Activated B cell treated with CpG ODN at 0.5 μM for 24 hours (primary cell): ENCODE results near the gene RPAP3. TPM values are rescaled to one million over a fixed set of nuclear protein-coding genes. Genes with fewer than 3 reads are reported as not detected.

ENCODE experiments used
- ATAC-seq: fragments of 200-7000 bp; cut with Tn5 transposase; one replicate; pipeline ENCODE4 v1.10.0; 2021; ENCODE audit warnings: low read depth, mild to moderate bottlenecking, moderate library complexity
- CTCF ChIA-PET: fragments of 350-600 bp; sonication (Branson Sonifier 250); formaldehyde crosslinking; loops from one replicate; lab custom pipeline; 2021; ENCODE audit warnings: antibody characterized with exemption; lab: Charles Lee
- POLR2A ChIA-PET: fragments of 350-600 bp; sonication (Branson Sonifier 250); formaldehyde crosslinking; loops from one replicate; lab custom pipeline; 2021; ENCODE audit warnings: antibody characterized with exemption; lab: Charles Lee
- DNase-seq: peaks from one replicate; pipeline ENCODE4 v3.0.0; 2022
- H3K27ac Mint-ChIP-seq: one replicate; pipeline ENCODE4 v1.8.0; 2020; ENCODE audit warnings: mixed read lengths
- H3K27me3 Mint-ChIP-seq: one replicate; pipeline ENCODE4 v1.8.0; 2021; ENCODE audit warnings: mixed read lengths
- H3K36me3 Mint-ChIP-seq: one replicate; pipeline ENCODE4 v1.8.0; 2021; ENCODE audit warnings: low read depth, mixed read lengths
- H3K4me1 Mint-ChIP-seq: one replicate; pipeline ENCODE4 v1.8.0; 2021; ENCODE audit warnings: mixed read lengths
- H3K4me3 Mint-ChIP-seq: one replicate; pipeline ENCODE4 v1.8.0; 2020; ENCODE audit warnings: mild to moderate bottlenecking, mixed read lengths
- H3K9me3 Mint-ChIP-seq: one replicate; pipeline ENCODE4 v1.8.0; 2020; ENCODE audit warnings: mixed read lengths
- intact Hi-C: fragments of 100-400 bp; cut with micrococcal nuclease; formaldehyde crosslinking; loops from one replicate; pipeline ENCODE4 v1.15.1; 2024
- total RNA-seq: library from RNA; stranded (reverse); gene quantifications from 2 replicates; pipeline ENCODE4 v1.2.3, GENCODE V29; 2022
- TF ChIP-seq, protein P1 (sequence below): fragments of 200-600 bp; IDR thresholded peaks from one replicate; pipeline ENCODE4 v1.8.0; 2022; ENCODE audit warnings: antibody characterized with exemption, mild to moderate bottlenecking

RPAP3 gene
- total RNA-seq, 1 donor from 2014 or later = 60.5 TPM

DNA sequence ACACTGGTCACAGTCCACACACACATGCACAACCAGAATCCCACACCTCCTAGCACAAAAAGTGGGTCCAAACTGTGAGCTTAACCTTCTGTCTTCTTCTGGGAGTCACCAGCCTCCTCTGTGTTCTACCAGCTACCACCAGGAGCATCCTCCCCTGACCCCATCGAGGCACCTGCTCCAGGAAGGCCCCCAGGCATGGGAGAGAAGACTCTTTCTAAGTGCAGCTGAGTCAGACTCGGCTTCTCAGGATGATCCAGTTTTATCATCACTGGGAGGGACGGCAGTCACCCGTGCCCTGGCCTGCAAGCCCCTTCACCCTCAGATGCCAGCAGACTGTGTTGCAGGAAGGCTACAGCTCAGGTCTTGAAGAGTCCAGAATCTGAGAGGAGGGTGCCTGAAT, 27.3 kb upstream of the RPAP3 start:
- no peak overlapping the region for H3K4me3 Mint-ChIP-seq
- peaks cover 2% of the 10 kb centered on the region for H3K4me1 Mint-ChIP-seq
- DNase-seq (no peak), ATAC-seq (no peak)
- H3K9me3 Mint-ChIP-seq = no peaks in the 10 kb centered on the region
- no peaks in the 10 kb centered on the region for H3K36me3 Mint-ChIP-seq
- CTCF ChIA-PET = interaction anchor here (1.1 to 3.1 kb wide), 2 partner anchors 9 to 34 kb away, joined by 4 to 24 read pairs; no protein-coding TSS in a partner anchor
- TF ChIP-seq, protein P1, sequence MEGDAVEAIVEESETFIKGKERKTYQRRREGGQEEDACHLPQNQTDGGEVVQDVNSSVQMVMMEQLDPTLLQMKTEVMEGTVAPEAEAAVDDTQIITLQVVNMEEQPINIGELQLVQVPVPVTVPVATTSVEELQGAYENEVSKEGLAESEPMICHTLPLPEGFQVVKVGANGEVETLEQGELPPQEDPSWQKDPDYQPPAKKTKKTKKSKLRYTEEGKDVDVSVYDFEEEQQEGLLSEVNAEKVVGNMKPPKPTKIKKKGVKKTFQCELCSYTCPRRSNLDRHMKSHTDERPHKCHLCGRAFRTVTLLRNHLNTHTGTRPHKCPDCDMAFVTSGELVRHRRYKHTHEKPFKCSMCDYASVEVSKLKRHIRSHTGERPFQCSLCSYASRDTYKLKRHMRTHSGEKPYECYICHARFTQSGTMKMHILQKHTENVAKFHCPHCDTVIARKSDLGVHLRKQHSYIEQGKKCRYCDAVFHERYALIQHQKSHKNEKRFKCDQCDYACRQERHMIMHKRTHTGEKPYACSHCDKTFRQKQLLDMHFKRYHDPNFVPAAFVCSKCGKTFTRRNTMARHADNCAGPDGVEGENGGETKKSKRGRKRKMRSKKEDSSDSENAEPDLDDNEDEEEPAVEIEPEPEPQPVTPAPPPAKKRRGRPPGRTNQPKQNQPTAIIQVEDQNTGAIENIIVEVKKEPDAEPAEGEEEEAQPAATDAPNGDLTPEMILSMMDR = no peak
- intact Hi-C loops = no loop called here
- H3K27me3 Mint-ChIP-seq = no peaks in the 10 kb centered on the region
- H3K27ac Mint-ChIP-seq = no peak overlapping the region
- POLR2A ChIA-PET = interaction anchor here (1.2 to 1.6 kb wide), 2 partner anchors 9 to 24 kb away, joined by 3 to 4 read pairs; no protein-coding TSS in a partner anchor

DNA sequence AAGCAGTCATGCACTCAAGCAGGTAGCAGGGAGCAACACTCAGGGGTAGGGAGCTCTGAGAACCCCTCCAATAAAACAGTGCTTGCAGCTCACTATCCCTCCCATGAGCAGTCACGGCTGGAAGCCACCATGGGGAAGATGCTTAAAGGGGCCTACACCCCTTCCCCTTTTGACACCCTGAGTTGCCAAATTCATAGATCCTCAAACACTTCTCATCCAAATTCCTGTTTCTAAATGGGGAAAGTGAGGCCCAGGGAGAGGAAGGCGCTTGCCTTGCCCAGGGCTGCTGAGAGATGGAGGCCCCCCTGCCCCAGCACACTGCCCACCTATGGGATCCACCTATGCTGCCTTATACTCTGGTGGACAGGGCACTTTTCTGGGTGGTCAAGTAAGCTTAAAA, 26.7 kb upstream of the RPAP3 start:
- POLR2A ChIA-PET = interaction anchor here (1.2 to 1.6 kb wide), 2 partner anchors 9 to 25 kb away, joined by 3 to 4 read pairs; no protein-coding TSS in a partner anchor
- H3K27me3 Mint-ChIP-seq = no peaks in the 10 kb centered on the region
- ATAC-seq (no peak), DNase-seq (no peak)
- H3K27ac Mint-ChIP-seq = no peak overlapping the region
- H3K4me3 Mint-ChIP-seq = no peak overlapping the region
- intact Hi-C loops = no loop called here
- H3K4me1 Mint-ChIP-seq = peaks cover 2% of the 10 kb centered on the region
- TF ChIP-seq, protein P1 = no peak
- no peaks in the 10 kb centered on the region for H3K36me3 Mint-ChIP-seq
- CTCF ChIA-PET = interaction anchor here (1.1 to 3.1 kb wide), 2 partner anchors 10 to 35 kb away, joined by 4 to 24 read pairs; no protein-coding TSS in a partner anchor
- H3K9me3 Mint-ChIP-seq = no peaks in the 10 kb centered on the region

DNA sequence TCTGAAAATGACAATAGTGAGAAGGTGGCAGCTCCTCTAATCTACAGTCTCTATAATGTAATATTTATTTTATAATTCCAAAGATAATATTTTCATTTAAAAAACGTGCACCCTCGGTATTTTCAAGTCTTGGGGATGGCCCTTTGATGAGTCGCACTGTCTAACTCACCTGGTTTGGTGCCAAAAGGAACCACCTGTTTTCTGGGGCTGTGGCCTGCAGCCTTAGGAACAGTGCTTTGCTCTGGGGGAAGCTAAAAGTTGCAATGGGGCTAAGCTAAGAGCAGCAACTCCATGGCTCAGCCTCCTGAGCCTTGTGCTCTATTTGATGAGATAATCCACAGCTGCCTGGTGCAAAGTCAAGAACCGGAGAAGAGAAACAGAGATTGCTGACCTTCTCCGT, 25.9 kb upstream of the RPAP3 start:
- no peak overlapping the region for H3K4me3 Mint-ChIP-seq
- DNase-seq (no peak), ATAC-seq (no peak)
- ChIA-PET CTCF (interaction anchor here (0.8 to 3.1 kb wide), 2 partner anchors 8 to 11 kb away, joined by 3 to 24 read pairs; no protein-coding TSS in a partner anchor), POLR2A (interaction anchor here (0.5 to 1.6 kb wide), 2 partner anchors 10 to 668 kb away, joined by 3 to 4 read pairs; no protein-coding TSS in a partner anchor)
- no peak overlapping the region for H3K27ac Mint-ChIP-seq
- TF ChIP-seq, protein P1 = no peak
- H3K27me3 Mint-ChIP-seq = no peaks in the 10 kb centered on the region
- no peaks in the 10 kb centered on the region for H3K36me3 Mint-ChIP-seq
- intact Hi-C loops = no loop called here
- peaks cover 10% of the 10 kb centered on the region for H3K4me1 Mint-ChIP-seq
- no peaks in the 10 kb centered on the region for H3K9me3 Mint-ChIP-seq

DNA sequence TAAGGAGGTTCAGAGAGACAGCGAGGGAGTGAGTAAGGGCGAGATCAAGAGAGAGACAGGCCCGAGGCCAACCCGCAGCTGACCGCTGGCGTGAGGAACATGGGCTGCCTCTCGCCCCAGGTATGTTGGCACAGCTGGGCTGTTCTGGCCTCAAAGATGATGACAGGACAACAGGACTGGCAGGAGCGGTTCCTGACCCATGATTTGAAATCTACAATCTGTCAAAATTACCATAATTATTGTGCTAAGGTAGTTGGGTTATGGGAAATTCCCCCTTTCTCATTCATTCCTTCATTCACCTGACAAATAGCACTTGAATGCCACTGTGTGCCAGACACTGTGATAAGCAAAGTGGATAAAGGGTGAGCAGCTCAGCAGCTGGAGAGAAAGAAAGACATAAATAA, 24.5 kb upstream of the RPAP3 start:
- no peak for DNase-seq
- Mint-ChIP-seq H3K9me3 (no peaks in the 10 kb centered on the region), H3K4me3 (no peak overlapping the region), H3K4me1 (peaks cover 24% of the 10 kb centered on the region), H3K27ac (no peak overlapping the region), H3K36me3 (no peaks in the 10 kb centered on the region), H3K27me3 (no peaks in the 10 kb centered on the region)
- ChIA-PET CTCF (interaction anchor here (0.7 to 1.2 kb wide), 3 partner anchors 12 to 698 kb away, joined by 3 read pairs; no protein-coding TSS in a partner anchor), POLR2A (interaction anchor here (0.7 kb wide), 1 partner anchor 78 kb away, joined by 3 read pairs; no protein-coding TSS in a partner anchor)
- ATAC-seq = no peak
- TF ChIP-seq, protein P1 = no peak
- intact Hi-C loops = no loop called here

DNA sequence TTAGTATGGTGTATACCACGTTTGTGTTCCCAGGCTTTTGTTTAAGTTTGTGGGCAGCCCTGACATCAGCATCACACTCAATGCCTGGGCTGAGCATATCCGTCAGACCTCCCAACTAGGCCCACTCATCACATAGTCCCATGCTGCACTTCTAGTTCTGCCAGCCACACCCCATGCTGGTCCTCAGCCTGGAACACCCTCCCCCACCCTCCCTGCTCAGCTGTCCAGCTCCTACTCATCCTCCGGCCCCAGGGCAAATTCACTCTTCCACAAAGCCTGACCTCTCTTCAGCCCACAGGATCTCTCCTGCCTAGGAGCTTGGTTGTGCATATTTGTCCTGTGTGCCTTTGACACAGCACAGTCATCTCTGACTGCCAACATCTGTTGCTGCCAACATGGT, 23.4 kb upstream of the RPAP3 start:
- Mint-ChIP-seq H3K4me1 (peaks cover 34% of the 10 kb centered on the region), H3K36me3 (no peaks in the 10 kb centered on the region), H3K27me3 (no peaks in the 10 kb centered on the region), H3K4me3 (no peak overlapping the region), H3K27ac (no peak overlapping the region), H3K9me3 (no peaks in the 10 kb centered on the region)
- POLR2A ChIA-PET = interaction anchor here (0.6 to 0.7 kb wide), 2 partner anchors 19 to 26 kb away, joined by 6 read pairs; no protein-coding TSS in a partner anchor
- ATAC-seq (no peak), DNase-seq (no peak)
- TF ChIP-seq, protein P1 = no peak
- CTCF ChIA-PET = no interaction called here
- intact Hi-C loops = no loop called here
